OCI-LY1 (cell line): Measurements from ENCODE around the gene BRSK1.

Experiments used
- H2AFZ ChIP-seq: fragments of 200-600 bp; sonication (generic), shearing (Covaris generic); 2 replicates; pipeline ENCODE4 v1.6.0; 2014; ENCODE audit warnings: antibody characterized with exemption, mild to moderate bottlenecking, low read length
- H3F3A ChIP-seq: fragments of 200-600 bp; sonication (generic), shearing (Covaris generic); 2 replicates; pipeline ENCODE4 v1.6.0; 2014; ENCODE audit warnings: mild to moderate bottlenecking, antibody characterized with exemption, low read length, moderate library complexity; ENCODE audit not compliant: insufficient read depth
- H3K27ac ChIP-seq: fragments of 200-600 bp; sonication (generic); 2 replicates; pipeline ENCODE4 v1.5.1; 2014; ENCODE audit warnings: low read length, mixed run types, mild to moderate bottlenecking, low read depth; ENCODE audit not compliant: poor library complexity, severe bottlenecking
- H3K27me3 ChIP-seq: fragments of 200-600 bp; sonication (generic); 2 replicates; pipeline ENCODE4 v1.6.0; 2014; ENCODE audit warnings: antibody characterized with exemption, mild to moderate bottlenecking, low read length, moderate library complexity; ENCODE audit not compliant: insufficient read depth
- H3K36me3 ChIP-seq: fragments of 200-600 bp; sonication (generic); 2 replicates; pipeline ENCODE4 v1.6.1; 2014; ENCODE audit warnings: mild to moderate bottlenecking, antibody characterized with exemption, low read length, moderate library complexity, mixed read lengths; ENCODE audit not compliant: insufficient read depth
- H3K4me1 ChIP-seq: fragments of 200-600 bp; sonication (generic); 2 replicates; pipeline ENCODE4 v1.5.1; 2014; ENCODE audit warnings: mild to moderate bottlenecking, low read length, moderate library complexity; ENCODE audit not compliant: insufficient read depth, severe bottlenecking
- H3K4me2 ChIP-seq: fragments of 200-600 bp; sonication (generic), shearing (Covaris generic); 2 replicates; pipeline ENCODE4 v1.6.1; 2014; ENCODE audit warnings: low read length
- H3K4me3 ChIP-seq: fragments of 200-600 bp; sonication (generic); 2 replicates; pipeline ENCODE4 v1.5.1; 2014; ENCODE audit warnings: low read length, low read depth, mild to moderate bottlenecking, mixed read lengths; ENCODE audit not compliant: poor library complexity, severe bottlenecking
- H3K79me2 ChIP-seq: fragments of 200-600 bp; shearing (Covaris generic); 2 replicates; pipeline ENCODE4 v1.6.1; 2016; ENCODE audit warnings: mixed run types, low read length, mixed read lengths; ENCODE audit not compliant: insufficient read depth
- H3K9ac ChIP-seq: fragments of 200-600 bp; sonication (generic), shearing (Covaris generic); 2 replicates; pipeline ENCODE4 v1.6.1; 2014; ENCODE audit warnings: mild to moderate bottlenecking, low read length, mixed read lengths
- H3K9me2 ChIP-seq: fragments of 200-600 bp; sonication (generic), shearing (Covaris generic); 2 replicates; pipeline ENCODE4 v1.6.1; 2014; ENCODE audit warnings: low read depth, mild to moderate bottlenecking, low read length, mixed read lengths
- H3K9me3 ChIP-seq: fragments of 200-600 bp; shearing (Covaris generic); 2 replicates; pipeline ENCODE4 v1.6.1; 2014; ENCODE audit warnings: low read length, mixed read lengths
- H4K20me1 ChIP-seq: fragments of 200-600 bp; sonication (generic), shearing (Covaris generic); 2 replicates; pipeline ENCODE4 v1.6.0; 2016; ENCODE audit warnings: mild to moderate bottlenecking, low read length; ENCODE audit not compliant: insufficient read depth
- EZH2 ChIP-seq: fragments of 200-600 bp; sonication (generic), shearing (Covaris generic); IDR thresholded peaks from 2 replicates; pipeline ENCODE4 v1.8.0; 2017; ENCODE audit warnings: borderline replicate concordance, mixed run types, mild to moderate bottlenecking, antibody characterized with exemption, low read length, moderate library complexity, mixed read lengths
- TF ChIP-seq, protein P1 (sequence below): fragments of 200-600 bp; sonication (generic), shearing (Covaris generic); IDR thresholded peaks from 2 replicates; pipeline ENCODE4 v1.5.1; 2017; ENCODE audit warnings: mild to moderate bottlenecking, antibody characterized with exemption, low read length, moderate library complexity, mixed read lengths

BRSK1 gene

DNA sequence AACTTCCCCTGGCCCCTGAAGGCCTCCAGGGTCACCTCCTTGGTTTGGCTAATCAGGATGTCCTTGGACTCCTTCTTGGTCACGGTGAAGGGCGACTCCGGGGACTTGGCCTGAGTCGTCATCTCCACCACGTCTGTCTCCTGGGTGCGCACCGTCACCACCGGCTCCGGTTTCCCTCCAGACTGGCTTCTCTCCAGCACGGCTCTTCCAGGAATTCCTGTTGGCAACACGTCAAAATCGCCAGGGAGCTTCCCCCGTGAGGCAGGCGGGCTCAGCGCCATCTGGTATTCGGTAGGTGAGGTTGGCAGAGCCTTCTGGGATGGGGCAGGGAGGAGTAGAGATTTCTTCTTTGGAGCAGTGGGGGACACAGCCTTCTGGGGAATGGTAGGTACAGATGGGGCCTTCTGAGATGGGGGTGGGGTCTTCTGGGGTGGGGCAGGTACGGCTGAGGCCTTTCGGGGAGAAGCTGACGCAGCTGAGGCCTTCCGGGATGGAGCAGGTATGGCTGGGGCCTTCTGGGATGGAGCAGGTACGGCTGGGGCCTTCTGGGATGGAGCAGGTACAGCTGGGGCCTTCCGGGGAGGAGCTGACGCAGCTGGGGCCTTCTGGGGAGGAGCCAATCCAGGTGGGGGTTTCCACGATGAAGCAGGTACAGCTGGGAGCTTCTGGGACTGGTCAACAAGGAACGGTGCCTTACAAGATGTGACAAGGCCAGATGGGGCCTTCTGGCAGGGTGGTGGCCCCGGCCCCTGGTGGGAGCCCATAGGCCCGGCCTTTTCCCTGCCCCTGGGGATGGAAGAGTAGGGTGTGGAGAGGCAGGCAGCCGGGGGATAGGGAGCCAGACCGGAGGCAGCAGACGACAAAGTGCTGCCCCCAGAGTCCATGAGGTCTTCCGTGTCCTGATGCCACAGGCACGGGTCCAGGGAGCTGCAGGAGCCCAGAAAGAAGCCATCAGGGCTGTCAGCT lies 75.4 kb downstream of the BRSK1 start:
- TF ChIP-seq, protein P1, sequence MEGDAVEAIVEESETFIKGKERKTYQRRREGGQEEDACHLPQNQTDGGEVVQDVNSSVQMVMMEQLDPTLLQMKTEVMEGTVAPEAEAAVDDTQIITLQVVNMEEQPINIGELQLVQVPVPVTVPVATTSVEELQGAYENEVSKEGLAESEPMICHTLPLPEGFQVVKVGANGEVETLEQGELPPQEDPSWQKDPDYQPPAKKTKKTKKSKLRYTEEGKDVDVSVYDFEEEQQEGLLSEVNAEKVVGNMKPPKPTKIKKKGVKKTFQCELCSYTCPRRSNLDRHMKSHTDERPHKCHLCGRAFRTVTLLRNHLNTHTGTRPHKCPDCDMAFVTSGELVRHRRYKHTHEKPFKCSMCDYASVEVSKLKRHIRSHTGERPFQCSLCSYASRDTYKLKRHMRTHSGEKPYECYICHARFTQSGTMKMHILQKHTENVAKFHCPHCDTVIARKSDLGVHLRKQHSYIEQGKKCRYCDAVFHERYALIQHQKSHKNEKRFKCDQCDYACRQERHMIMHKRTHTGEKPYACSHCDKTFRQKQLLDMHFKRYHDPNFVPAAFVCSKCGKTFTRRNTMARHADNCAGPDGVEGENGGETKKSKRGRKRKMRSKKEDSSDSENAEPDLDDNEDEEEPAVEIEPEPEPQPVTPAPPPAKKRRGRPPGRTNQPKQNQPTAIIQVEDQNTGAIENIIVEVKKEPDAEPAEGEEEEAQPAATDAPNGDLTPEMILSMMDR, result no peak
- no peak for TF ChIP-seq EZH2
- no peak overlapping the region for H3K27ac ChIP-seq
- H3K4me1 ChIP-seq, result no peaks in the 10 kb centered on the region
- H3F3A ChIP-seq, result no peaks in the 10 kb centered on the region
- no peaks in the 10 kb centered on the region for H4K20me1 ChIP-seq
- no peaks in the 10 kb centered on the region for H3K9me2 ChIP-seq
- H3K9me3 ChIP-seq, result no peaks in the 10 kb centered on the region
- H2AFZ ChIP-seq, result no peak overlapping the region
- H3K4me2 ChIP-seq, result no peak overlapping the region
- peaks cover 4% of the 10 kb centered on the region; the same call in 1 of the 2 replicates for H3K27me3 ChIP-seq
- no peak overlapping the region for H3K9ac ChIP-seq
- no peaks in the 10 kb centered on the region for H3K36me3 ChIP-seq
- H3K4me3 ChIP-seq, result no peak overlapping the region
- no peaks in the 10 kb centered on the region for H3K79me2 ChIP-seq

DNA sequence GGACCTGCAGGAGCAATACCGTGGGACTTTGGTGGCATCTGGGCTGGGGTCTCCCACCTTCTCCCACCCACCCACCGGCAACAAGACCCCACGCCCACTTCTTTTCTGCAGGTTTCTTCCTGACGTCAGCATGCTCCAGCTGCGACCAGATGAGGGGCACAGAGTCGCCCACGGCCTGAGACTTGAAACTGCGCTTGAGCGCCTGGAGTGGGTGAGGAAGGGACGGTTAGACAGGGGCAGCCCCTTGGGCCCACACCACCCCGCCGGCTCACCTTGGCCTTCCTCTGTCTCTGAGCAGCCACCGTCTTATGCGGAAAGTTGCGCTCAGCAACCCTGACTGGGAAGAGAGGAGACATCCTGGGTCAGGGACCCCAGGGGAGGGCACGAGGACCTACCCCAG lies 77.1 kb downstream of the BRSK1 start:
- H3K9ac ChIP-seq, result no peak overlapping the region
- no peaks in the 10 kb centered on the region for H3K9me2 ChIP-seq

More for the DNA sequence above, 77.1 kb downstream of the BRSK1 start:
- Histone ChIP-seq H3K4me3 (no peak overlapping the region), H3F3A (no peaks in the 10 kb centered on the region), H3K9me3 (no peaks in the 10 kb centered on the region), H4K20me1 (no peaks in the 10 kb centered on the region), H3K4me2 (no peak overlapping the region), H3K4me1 (no peaks in the 10 kb centered on the region), H3K27me3 (peaks cover 9% of the 10 kb centered on the region; the same call in 1 of the 2 replicates), H3K36me3 (no peaks in the 10 kb centered on the region), H2AFZ (no peak overlapping the region), H3K79me2 (no peaks in the 10 kb centered on the region), H3K27ac (no peak overlapping the region)
- TF ChIP-seq, protein P1, result no peak
- no peak for TF ChIP-seq EZH2
